CD4-positive, alpha-beta T cell treated with Interleukin-4 for 4 hours (primary cell): Measurements from ENCODE around the gene CSF2.
A peak's percentile ranks its signal among the peaks of the same experiment; 100 is the strongest.

ENCODE experiments used
- DNase-seq: peaks from one replicate; pipeline ENCODE4 v3.0.0-alpha.2; 2020

The CSF2 gene

GRCh38 chr5:132070460-132071337 lies 2.9 kb upstream of the CSF2 start:
- DNase-seq = no peak

- no peak for DNase-seq
Measured at GRCh38 chr5:132071338-132071707, 2.3 kb upstream of the CSF2 start.

DNA sequence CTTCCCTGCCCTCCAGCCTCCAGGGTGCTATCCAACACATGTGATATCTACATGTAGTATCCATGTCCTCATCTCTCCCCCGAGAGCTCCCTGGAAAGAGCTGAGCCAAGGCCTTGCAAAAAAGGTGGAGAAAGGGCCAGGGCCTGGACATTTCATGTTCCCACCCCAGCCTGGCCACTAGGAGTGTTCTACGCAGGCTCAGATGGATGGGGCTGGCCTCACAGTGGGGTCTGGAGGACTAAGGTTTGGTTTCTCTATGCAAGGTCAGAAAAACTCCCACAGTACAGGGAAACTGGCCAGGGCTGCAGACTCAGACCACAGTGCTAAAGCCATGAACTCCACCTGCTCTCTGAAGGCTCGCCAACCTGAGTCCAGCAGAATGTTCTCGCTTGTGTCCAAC lies 1.5 kb upstream of the CSF2 start:
- DNase-seq = no peak

- DNase-seq = no peak
Measured at GRCh38 chr5:132072528-132072927, 1.1 kb upstream of the CSF2 start.

DNA sequence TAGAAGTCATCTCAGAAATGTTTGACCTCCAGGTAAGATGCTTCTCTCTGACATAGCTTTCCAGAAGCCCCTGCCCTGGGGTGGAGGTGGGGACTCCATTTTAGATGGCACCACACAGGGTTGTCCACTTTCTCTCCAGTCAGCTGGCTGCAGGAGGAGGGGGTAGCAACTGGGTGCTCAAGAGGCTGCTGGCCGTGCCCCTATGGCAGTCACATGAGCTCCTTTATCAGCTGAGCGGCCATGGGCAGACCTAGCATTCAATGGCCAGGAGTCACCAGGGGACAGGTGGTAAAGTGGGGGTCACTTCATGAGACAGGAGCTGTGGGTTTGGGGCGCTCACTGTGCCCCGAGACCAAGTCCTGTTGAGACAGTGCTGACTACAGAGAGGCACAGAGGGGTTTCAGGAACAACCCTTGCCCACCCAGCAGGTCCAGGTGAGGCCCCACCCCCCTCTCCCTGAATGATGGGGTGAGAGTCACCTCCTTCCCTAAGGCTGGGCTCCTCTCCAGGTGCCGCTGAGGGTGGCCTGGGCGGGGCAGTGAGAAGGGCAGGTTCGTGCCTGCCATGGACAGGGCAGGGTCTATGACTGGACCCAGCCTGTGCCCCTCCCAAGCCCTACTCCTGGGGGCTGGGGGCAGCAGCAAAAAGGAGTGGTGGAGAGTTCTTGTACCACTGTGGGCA lies 642 bp downstream of the CSF2 start:
- no peak for DNase-seq

DNA sequence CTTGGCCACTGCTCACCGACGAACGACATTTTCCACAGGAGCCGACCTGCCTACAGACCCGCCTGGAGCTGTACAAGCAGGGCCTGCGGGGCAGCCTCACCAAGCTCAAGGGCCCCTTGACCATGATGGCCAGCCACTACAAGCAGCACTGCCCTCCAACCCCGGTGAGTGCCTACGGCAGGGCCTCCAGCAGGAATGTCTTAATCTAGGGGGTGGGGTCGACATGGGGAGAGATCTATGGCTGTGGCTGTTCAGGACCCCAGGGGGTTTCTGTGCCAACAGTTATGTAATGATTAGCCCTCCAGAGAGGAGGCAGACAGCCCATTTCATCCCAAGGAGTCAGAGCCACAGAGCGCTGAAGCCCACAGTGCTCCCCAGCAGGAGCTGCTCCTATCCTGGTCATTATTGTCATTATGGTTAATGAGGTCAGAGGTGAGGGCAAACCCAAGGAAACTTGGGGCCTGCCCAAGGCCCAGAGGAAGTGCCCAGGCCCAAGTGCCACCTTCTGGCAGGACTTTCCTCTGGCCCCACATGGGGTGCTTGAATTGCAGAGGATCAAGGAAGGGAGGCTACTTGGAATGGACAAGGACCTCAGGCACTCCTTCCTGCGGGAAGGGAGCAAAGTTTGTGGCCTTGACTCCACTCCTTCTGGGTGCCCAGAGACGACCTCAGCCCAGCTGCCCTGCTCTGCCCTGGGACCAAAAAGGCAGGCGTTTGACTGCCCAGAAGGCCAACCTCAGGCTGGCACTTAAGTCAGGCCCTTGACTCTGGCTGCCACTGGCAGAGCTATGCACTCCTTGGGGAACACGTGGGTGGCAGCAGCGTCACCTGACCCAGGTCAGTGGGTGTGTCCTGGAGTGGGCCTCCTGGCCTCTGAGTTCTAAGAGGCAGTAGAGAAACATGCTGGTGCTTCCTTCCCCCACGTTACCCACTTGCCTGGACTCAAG lies 1.5 kb downstream of the CSF2 start:
- no peak for DNase-seq

DNA sequence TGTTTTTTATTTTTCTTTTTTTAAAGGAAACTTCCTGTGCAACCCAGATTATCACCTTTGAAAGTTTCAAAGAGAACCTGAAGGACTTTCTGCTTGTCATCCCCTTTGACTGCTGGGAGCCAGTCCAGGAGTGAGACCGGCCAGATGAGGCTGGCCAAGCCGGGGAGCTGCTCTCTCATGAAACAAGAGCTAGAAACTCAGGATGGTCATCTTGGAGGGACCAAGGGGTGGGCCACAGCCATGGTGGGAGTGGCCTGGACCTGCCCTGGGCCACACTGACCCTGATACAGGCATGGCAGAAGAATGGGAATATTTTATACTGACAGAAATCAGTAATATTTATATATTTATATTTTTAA lies 2.1 kb downstream of the CSF2 start:
- DNase-seq = no peak

- DNase-seq = peak; percentile 30
Measured at GRCh38 chr5:132076202-132076830, 2.7 kb downstream of the CSF2 start.

GRCh38 chr5:132076983-132077382 lies 3.4 kb downstream of the CSF2 start:
- DNase-seq = no peak

DNA sequence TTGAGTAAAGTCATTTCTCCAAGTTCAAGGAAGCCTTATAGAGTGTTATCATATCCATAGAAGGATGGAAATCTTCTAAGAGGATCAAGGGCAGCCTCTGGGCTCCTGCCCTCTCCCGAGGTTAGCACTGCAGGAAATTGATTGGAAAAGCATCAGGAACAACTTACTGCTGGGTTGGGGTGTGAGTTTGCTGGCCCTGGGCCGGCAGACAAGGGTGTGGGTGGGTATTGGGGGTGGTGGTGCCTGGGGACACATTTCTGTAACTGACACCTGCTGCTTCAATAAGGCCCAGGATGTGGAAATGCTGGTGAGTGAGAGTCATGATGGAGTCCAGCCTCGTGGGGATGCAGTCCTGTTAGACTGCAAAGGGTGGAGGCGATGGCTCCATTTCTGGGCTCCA lies 5.5 kb downstream of the CSF2 start:
- no peak for DNase-seq

DNA sequence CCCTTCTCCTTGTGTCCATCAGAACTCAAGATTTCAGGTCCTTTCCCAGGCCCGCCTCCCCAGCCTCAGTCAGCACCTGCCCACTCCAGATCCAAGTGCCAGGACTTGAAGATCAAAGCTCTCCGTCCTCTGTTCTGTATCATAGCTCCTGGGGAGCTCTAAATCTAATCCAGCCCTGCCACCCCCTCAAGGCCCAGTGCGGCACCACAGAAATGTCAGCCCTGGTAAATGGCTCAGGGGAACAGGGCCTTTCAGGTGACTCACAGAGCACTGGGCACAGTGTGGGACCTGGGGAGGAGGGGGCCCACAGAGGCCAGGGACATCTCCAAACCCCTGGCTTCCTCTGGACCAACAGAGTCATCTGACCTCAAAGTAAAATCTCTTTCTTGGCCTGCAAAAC lies 6.0 kb downstream of the CSF2 start:
- no peak for DNase-seq

- no peak for DNase-seq
Measured at GRCh38 chr5:132080595-132080994, 7.0 kb downstream of the CSF2 start.

DNA sequence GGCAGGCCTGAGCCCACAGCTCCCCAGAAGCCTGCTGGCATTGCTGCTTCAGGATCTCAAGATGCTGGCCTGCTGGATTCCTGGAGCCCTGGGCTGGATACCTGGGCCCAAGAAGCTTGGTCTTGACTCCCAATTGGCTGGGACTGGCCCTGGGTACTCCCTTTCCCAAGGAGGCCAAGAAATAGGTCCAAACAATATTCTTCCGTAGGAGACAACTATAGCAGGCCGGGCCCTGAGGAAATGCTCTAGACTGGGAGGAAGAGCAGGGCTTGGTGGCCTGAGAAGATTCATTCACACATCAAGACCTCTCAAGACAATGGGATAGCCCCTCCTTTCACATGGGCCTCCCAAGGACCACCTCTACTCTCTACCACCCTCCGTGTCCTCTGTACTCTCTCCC lies 7.9 kb downstream of the CSF2 start:
- no peak for DNase-seq

GRCh38 chr5:132082329-132083023 lies 8.9 kb downstream of the CSF2 start:
- no peak for DNase-seq

DNA sequence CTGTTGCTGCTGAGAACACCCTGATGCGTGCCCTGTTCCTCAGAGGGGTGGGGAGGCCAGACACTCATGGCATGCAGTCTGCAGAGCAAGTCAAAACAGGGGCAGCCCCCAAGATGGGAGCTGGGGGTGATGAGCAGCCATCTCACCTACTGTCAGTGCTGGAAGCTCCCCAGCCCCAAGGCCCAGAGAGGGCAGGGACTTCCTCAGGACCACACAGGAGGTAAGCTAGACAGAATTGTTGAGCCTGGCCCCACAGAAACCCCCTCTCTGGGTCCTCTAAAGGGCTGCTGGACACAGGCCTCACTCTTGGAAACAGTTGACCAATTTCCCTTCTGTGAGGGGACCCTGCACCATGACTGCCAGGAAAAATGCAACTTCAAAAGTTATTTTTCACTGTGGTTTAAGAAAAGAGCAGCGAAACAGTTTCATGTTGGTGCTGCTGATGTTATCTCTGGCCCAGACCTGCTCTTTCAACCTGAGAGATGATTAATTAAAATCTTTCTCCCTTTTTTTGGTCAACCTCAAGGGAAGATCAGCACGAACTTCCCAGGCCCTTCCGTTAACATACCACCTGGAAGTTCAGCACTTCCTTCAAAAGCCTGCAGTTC lies 9.6 kb downstream of the CSF2 start:
- no peak for DNase-seq

DNA sequence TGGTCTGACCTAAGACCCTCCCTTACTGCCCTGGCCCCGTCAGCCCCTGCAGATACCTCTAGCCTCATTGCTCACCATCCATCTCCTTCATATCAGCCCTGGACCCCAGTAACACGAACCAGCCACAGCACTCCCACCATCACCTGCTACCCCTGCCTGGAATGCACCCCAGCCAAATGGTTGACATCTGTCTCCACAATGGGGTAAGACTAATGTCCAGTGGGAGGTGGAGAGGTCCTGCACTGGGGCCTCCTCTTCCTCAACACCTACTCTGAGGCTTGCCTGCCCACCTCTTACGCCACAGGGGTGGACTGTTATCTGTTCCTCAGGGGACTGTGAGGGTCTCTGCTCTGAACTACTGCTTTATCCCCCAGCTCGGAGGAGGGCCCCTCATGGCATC lies 12.1 kb downstream of the CSF2 start:
- no peak for DNase-seq

DNA sequence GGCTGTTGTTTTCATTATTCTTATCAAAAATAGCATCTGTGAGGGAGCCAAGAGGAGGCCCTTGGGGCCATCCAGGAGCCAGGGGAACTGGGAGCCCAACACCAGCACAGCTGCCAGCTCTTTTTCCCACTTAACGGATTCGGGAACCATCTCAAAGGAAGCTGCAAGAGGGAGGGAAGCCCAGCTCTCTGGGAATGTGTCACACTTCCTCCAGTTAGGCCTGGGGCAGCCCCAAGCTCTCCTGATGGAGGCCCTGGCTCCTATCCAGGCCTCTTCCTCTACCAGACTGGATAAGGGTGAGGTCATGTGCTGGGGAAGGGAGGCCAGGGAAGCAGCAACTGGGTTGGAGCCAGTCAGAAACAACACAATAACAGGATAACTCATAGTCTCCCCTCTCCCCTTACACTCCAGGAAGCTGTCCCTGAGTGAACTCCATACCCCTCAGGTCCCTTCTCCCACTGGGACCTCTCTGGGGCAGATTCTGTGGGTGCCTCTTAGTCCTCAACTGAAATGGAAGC lies 12.7 kb downstream of the CSF2 start:
- DNase-seq = no peak

DNA sequence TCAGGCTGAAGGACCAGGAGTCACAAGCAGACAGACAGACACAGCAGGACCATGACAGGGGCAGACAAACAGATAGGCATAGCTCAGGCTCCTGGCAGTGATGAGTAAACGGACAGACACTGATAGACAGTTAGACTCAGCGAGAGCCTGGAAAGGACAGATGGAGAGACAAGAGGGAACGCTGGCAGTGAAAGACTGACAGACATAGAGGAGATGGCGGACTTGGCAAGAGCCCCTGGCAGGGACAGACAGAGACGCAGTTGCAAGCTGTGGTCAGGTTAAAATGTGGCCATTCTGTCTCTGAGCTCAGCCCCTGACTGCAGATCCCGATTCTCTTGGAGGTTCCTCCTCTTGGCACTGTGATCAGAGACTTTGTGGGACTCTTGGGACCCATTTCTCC lies 13.6 kb downstream of the CSF2 start:
- DNase-seq = no peak

GRCh38 chr5:132087661-132088060 lies 14.1 kb downstream of the CSF2 start:
- DNase-seq = no peak

DNA sequence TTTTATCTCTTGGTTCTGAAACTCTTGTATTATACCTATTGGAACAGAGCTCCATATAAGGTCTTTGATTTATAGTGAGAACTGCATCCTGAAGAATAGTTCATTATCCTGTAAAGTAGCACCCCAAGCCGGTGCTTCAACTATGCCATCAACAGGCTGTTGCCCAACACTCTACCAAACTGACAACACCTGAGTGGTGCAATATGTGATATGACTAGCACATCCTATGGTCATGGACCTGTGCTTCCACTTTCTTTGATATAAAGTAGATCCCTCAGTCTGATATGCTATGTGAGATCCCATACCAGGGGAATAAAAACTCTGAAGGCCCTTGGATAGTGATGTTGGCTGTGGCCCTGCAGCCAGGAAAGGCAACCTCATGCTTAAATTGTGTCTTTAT lies 15.8 kb downstream of the CSF2 start:
- no peak for DNase-seq

- DNase-seq = no peak
Measured at GRCh38 chr5:132090107-132090506, 16.5 kb downstream of the CSF2 start.

DNA sequence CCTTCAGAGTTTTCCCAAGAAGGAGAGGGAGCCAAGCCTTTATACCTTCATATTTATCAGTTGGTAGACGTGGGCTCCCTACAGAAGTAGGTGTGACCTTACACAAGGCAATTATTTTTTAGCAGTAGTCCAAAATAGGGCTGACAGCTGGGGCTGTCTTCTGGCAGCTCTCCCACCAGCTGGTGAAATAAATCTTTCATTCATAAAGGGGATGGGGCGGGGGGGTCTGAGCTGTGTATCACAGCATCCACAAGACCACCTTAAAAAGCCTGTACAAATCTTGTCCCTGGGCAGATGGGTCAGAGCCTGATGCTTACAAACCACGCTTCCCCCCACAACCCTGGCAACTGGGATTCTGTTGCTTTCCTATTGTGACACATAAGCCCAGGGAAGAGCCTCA lies 19.7 kb downstream of the CSF2 start:
- DNase-seq = no peak
